ENCODE data around the gene CLCN4.

DNA sequence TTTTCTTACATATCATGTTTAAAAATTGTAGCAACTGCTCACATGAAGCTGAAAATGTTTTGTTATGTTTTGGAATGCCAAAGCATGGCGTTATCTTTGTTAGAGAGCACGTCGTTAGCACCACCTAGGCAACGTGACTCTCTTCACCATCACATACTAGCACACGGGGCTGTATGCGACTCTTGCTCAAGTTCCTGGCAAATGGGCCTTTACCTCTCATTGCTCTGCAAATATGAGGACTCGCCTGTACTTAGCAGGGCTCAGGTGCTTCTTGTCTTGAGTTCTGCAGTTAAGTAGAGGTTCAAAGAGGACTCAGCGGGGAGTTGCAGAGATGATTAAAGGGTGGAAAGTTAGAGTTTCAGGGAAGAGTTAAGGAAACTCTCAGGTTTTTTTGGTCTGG is 59.4 kb downstream of the CLCN4 start:
- TF ChIP-seq BACH1 (IDR thresholded peaks at IDR 0.05; ENCODE audit: low read length) = no peak
- no peak for TF ChIP-seq EZH2 (IDR thresholded peaks at IDR 0.05; ENCODE audit: low read depth, low read length, severe bottlenecking)
